GM18526 (cell line): ENCODE measurements around the gene SLC35B2.

Experiments
- POLR2A ChIP-seq: IDR thresholded peaks from 3 replicates; pipeline ENCODE4 v1.6.1; 2011; ENCODE audit not compliant: insufficient read length; ENCODE audit errors: extremely low read depth

Gene SLC35B2

DNA sequence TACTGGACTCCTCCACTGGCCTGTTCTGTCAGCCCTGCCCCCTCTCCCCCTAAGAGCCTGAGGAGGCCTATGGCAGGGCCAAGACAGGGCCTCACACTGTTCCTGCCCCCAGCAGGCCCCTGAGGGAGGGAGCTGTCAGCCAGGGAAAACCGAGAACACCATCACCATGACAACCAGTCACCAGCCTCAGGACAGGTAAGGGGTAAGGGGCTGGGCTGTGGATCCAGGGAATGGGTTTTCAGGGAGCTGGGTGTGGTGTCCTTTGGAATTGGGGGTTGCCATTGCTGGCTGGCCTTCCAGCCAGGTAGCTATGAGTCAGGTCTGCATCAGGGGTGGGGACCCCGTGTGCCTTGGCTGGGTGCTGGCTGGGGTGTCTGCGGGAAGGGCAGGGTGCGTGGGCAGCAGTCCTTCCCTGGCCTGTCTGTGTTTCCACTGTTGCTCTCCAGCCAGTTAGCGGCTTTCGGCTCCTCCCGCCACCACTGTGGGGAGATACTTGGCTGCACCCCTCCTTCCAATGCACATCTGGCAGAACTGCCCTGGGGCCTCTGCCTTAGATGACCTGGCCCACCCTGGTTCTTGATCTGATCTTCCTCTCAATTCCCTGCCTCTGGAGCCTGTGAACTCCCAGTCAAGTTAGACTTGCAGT, 30.1 kb downstream of the SLC35B2 start:
- TF ChIP-seq POLR2A = no peak

DNA sequence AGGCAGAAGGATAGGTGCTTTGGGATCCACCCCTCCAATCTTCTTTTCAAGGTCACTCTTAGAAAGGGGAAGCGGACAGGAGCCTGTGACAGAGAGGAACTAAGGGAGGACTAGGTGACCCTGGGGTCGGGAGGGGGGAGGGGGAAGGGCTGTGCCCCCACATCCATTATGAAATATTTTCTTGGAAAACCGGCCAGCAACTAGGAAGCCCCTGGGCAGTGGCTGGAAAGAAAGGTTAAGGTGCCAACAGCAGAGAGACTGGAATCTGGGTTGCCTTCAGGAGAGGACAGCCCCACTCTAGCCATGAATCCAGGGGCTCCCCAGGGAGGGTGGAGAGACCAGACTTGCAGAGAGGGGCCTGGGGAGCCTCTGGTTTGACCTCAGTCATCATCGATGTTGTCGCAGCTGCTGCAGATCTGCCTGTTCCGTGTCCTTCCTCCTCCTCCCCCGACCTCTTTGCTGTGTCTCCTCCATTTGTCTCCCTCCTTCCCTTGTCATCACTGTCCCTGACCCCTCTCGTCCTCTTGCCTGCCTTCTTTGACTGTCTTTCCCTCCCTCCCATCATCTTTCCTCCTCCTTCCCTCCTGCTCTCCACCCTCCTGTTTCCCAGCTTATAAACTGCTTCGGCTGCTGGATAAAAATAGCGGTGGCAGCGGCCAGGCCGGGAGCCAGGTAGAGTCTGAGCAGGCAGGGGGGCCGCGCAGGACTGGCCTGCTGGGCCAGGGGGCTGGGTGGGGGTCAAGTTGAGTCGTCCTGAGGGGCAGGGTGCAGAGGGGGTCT, 30.8 kb downstream of the SLC35B2 start:
- no peak for TF ChIP-seq POLR2A

GRCh38 chr6:44225579-44226325, 31.6 kb downstream of the SLC35B2 start:
- no peak for TF ChIP-seq POLR2A

DNA sequence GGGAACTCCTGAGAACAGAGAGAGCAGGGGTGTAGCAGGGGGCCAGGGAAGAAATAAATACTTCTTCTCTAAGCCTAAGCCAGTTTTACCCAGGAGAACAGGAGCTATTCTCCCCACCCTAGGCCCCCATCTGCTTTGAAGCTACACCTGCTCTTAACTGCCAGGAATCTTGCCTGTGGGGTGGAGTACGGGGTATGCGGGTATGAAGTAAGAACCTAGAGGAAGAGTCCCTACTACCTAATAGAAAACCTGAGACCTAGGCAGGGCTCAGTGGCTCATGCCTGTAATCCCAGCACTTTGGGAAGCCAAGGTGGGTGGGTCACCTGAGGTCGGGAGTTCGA, 32.4 kb downstream of the SLC35B2 start:
- TF ChIP-seq POLR2A = no peak

- no peak for TF ChIP-seq POLR2A
These were observed 33.0 kb downstream of the SLC35B2 start for GRCh38 chr6:44224029-44224964.

DNA sequence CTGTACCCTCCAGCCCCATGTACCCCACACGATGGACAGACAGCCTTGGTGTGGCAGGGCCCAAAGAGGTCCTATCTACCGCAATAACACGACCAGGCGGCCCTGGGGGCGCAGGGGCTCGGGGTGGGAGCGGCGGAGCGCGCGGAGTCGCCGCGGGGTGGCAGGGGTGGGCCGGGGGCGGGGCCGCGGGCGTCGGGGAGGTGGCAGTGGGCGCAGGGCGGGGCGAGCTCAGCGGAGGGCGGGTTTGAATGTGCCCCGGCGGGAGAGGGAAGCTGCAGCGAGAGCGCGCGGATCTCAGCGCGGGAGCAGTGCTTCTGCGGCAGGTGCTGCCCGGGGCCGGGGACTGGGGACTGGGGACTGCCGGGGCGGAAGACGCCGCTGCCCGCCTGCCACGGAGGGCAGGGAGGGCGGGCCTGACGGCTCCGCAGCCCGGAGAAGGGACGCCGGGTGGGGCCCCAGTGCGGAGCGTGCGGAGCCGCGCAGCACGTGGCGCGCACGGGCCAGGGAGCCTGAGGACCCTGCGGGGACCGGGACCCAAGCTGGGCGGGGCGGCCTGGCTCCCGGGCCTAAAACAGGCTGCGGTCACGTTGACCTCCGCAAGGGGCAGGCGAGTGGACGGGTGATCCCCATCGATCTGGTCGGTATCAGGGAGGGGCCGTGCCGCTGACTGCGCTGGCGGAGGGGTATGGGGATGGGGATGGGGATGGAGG, 33.9 kb downstream of the SLC35B2 start, which contains the start of gene SLC29A1:
SLC29A1 (plus strand) TSS at position 277 of the 710 bp plus-strand sequence. CDS start 3,719 bp downstream, outside the sequence.
- peak; percentile 78 for TF ChIP-seq POLR2A

DNA sequence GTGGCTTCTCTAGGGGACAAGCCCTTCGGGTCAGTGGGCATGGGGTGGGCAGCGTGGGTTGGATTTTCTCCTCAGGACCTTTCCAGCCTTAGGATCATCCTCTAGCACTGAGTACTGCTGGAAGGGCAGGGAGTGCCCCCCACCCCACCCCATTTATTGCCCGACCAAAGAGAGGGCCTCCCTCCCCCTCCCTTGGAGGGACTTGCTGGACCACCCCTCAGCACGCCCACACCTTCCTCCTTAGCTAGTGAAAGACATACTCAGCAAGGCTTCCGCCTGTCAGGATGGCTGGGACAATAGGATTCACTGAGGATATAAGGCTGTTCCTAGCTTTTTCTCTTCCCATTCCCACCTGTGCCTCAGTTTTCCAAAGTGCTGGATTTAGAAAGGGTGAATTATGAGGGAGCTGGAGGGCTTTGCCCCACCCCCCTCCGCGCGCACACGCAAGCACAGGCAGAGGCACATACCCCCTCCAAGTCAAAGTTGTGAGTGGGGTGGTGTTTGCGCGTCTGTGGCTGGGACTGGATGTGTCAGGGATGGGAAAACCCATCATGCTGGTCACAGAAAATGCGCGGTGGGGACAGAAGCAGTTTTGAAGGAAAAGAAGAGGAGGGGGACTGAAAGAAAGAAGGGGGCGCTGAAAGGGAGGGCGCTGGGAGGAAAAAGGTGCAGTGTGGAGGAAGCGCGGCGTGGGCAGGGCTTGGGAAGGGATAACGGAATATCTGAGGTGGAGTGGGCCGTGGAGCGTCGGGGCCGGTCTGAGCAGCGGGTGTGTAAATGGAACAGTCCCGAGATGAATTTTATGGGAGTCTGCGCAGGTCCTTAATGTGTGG, 34.6 kb downstream of the SLC35B2 start:
- TF ChIP-seq POLR2A = no peak

DNA sequence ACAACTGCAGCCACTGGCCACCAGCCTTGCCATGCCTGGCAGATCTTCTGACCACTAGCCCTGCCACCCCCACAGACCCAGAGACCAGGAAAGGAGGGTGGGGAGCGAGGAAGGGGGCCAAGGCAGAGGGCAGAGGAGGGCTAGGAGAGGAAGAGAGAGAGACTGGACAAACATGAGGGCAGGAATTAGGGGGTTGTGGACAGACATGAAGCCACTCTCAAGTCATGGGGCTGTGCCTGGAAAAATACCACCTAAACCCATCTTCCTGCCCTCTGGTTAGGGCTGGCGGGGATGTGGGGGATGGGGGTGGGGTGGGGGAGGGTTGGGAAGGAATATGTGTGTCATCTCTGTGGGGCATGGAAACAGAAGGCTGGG, 35.4 kb downstream of the SLC35B2 start:
- no peak for TF ChIP-seq POLR2A

DNA sequence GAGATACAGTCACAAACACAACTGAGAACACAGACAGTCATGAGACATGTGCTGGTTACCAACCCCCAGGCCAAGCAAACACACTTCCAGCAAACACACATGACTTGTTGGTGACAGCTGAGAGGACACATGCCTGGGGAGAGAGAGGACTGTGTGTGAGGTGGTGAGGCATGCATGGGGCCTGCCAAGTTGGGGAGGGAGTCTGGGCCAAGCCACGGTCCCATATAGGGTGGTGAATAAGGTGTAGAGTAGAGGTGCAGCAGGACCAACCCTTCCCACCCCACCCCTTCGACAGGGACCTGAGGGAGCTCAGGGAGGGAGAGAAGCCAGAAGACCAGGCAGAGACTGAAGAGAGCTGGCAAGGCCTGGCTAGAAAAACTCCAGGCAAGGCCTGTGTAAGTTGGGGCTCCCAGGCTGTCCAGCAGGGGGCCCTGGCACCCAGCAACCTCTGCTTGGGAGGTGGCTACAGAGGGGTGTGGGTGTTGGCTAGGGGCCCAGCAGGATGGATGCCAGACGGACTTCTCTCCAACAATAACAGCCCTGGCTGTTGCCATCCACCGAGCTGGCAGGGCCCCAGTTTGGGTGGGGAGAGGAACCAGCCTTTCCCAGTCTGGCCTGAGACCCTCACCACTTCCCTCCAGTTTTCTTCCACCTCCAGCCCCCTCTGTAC, 35.9 kb downstream of the SLC35B2 start:
- TF ChIP-seq POLR2A = no peak

GRCh38 chr6:44220913-44221290, 36.4 kb downstream of the SLC35B2 start:
- no peak for TF ChIP-seq POLR2A

- TF ChIP-seq POLR2A = no peak
These were observed 37.2 kb downstream of the SLC35B2 start for GRCh38 chr6:44219815-44220784.
